ENCODE results near the gene CHD8. TPM values are rescaled to one million over a fixed set of nuclear protein-coding genes. Genes with fewer than 3 reads are reported as not detected.

Gene CHD8
- total and polyA plus RNA-seq, 2 experiments from 2014 or later: 21.2 to 35.9 TPM

DNA sequence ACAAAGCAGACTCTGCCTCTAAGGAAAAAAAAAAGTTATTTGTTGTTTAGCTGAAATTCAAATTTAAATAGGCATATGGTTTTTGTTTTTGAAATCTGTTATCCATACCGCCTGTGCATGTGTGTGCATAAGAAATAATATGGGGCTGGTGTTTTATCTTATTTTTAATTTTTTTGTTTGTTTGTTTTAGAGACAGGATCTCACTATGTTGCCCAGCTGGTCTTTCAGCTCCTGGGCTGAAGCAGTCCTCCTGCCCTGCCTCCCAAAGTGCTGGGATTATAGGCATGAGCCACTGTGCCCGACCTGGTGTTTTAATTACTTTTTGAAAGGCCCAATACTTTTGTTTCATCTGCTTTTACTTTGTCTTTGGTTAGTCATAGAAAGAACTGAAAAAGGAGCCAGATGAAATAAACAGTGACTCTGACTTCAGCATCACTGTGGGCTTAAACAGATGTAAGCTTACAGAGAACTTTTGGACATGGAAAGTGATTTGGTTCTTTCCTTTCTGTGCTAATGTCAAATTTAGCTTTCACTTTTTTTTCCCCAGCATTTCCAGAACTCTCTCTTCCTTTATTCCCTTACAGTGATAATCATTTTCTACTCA is 109.3 kb downstream of the CHD8 start:
- Histone ChIP-seq H3K9me2 (ENCODE audit: insufficient read depth) (no peaks in the 10 kb centered on the region), H3K4me1 (ENCODE audit: insufficient read depth) (peaks cover 15% of the 10 kb centered on the region), H3K79me2 (ENCODE audit: insufficient read depth) (no peaks in the 10 kb centered on the region), H3K36me3 (ENCODE audit: low read depth) (peaks cover 12% of the 10 kb centered on the region), H3K4me2 (ENCODE audit: unreplicated experiment) (peak overlapping the region; percentile 24), H2AFZ (0 out of 2 replicates have a peak overlapping the region, but pooled peaks have one; percentile 13), H4K20me1 (ENCODE audit: insufficient read depth) (no peaks in the 10 kb centered on the region), H3K9ac (no peak overlapping the region), H3K9me3 (ENCODE audit: low read depth) (no peaks in the 10 kb centered on the region), H3K4me3 (0 out of 2 replicates have a peak overlapping the region, but pooled peaks have one; percentile 13), H3K27me3 (replicated peaks; ENCODE audit: insufficient read depth) (no peaks in the 10 kb centered on the region), H3K27ac (peak overlapping the region; percentile 39), H3F3A (ENCODE audit: insufficient read depth) (peaks cover 18% of the 10 kb centered on the region)
- in situ Hi-C loops (cut with MboI): no loop called here
- 3 to 5% methylated on average over 2 of the region's 2 CpGs for WGBS, 2 experiments (ENCODE audit: low coverage in 1 of 2, low lambda C conversion rate in 2 of 2, missing lambda C conversion rate in 2 of 2)
- TF ChIP-seq EZH2 (IDR thresholded peaks at IDR 0.05; ENCODE audit: insufficient read depth, poor library complexity, severe bottlenecking) (no peak), EZH2phosphoT487 (IDR thresholded peaks at IDR 0.05; ENCODE audit: insufficient read depth, low read depth) (no peak)
- peak; percentile 71 for DNase-seq

DNA sequence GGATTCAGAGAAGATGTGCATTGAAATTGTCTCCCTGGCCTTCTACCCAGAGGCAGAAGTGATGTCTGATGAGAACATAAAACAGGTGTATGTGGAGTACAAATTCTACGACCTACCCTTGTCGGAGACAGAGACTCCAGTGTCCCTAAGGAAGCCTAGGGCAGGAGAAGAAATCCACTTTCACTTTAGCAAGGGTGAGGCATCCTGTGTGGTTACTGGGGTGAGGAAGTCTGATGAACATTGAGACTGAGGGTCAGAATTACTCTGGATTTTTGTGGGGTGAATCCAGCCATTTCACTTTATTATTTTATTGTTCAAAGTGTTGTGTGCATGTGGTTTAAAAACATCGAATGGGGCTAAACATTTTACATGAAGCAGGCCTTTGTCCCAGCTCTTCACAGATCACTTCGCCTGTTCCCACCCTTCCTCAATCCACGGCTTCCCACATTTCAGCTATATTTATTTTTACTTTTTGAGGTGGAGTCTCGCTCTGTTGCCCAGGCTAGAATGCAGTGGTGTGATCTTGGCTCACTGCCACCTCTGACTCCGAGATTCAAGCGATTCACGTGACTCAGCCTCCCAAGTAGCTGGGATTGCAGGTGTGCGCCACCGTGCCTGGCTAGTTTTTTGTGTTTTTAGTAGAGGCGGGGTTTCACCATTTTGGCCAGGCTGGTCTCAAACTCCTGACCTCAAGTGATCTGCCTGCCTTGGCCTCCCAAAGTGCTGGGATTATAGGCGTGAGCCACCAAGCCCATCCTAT is 112.7 kb downstream of the CHD8 start:
- no peak overlapping the region for H2AFZ ChIP-seq
- in situ Hi-C loops (cut with MboI): no loop called here
- no peak overlapping the region for H3K4me3 ChIP-seq
- DNase-seq: no peak
- no peak overlapping the region for H3K4me2 ChIP-seq (ENCODE audit: unreplicated experiment)
- no peak overlapping the region for H3K9ac ChIP-seq
- no peaks in the 10 kb centered on the region for H3K9me2 ChIP-seq (ENCODE audit: insufficient read depth)
- H3K9me3 ChIP-seq (ENCODE audit: low read depth): no peaks in the 10 kb centered on the region
- 92% methylated on average over 13 of the region's 13 CpGs for WGBS, 2 experiments (ENCODE audit: low coverage in 1 of 2, low lambda C conversion rate in 2 of 2, missing lambda C conversion rate in 2 of 2)
- peaks cover 12% of the 10 kb centered on the region for H3F3A ChIP-seq (ENCODE audit: insufficient read depth)
- no peak overlapping the region for H3K27ac ChIP-seq
- H3K36me3 ChIP-seq (ENCODE audit: low read depth): no peaks in the 10 kb centered on the region
- H3K4me1 ChIP-seq (ENCODE audit: insufficient read depth): peaks cover 14% of the 10 kb centered on the region
- TF ChIP-seq EZH2 (IDR thresholded peaks at IDR 0.05; ENCODE audit: insufficient read depth, poor library complexity, severe bottlenecking) (no peak), EZH2phosphoT487 (IDR thresholded peaks at IDR 0.05; ENCODE audit: insufficient read depth, low read depth) (no peak)
- H4K20me1 ChIP-seq (ENCODE audit: insufficient read depth): no peaks in the 10 kb centered on the region
- H3K27me3 ChIP-seq (replicated peaks; ENCODE audit: insufficient read depth): no peaks in the 10 kb centered on the region; the same call in 1 of the 2 replicates
- no peaks in the 10 kb centered on the region for H3K79me2 ChIP-seq (ENCODE audit: insufficient read depth)

Small RNAs within 50 kb of the gene (small RNA-seq; reads per million reads assigned to genes)
- not detected for gene RN7SL650P (ENCODE audit: low read depth, low replicate concordance)
- gene SNORD8 (ENCODE audit: low read depth, low replicate concordance): 200 reads per million, percentile 96 among the genes with 10 or more reads in this experiment
- 4.1 reads per million, percentile 77 among the genes with 10 or more reads in this experiment for gene SNORD9 (ENCODE audit: low read depth, low replicate concordance)

Other genes with a start within 250 kb of the CHD8 start
- 674 and 705 TPM in 2 replicates for gene HNRNPC, start 186.7 kb downstream of the CHD8 start, total RNA-seq (2014; rRNA removed; shearing (Covaris generic))
- gene HNRNPC, start 186.7 kb downstream of the CHD8 start, polyA plus RNA-seq (2016; fragmentation: Nextera tagmentation; extraction: Ambion mirVana): 584 and 592 TPM in 2 replicates
- gene RPGRIP1, start 176.0 kb downstream of the CHD8 start, total RNA-seq (2014; rRNA removed; shearing (Covaris generic)): not detected in 2 replicates
- gene RPGRIP1, start 176.0 kb downstream of the CHD8 start, polyA plus RNA-seq (2016; fragmentation: Nextera tagmentation; extraction: Ambion mirVana): not detected in 2 replicates
- gene SUPT16H, start 72.1 kb downstream of the CHD8 start, total RNA-seq (2014; rRNA removed; shearing (Covaris generic)): 56.9 and 61.7 TPM in 2 replicates
- 64.4 and 64.7 TPM in 2 replicates for gene SUPT16H, start 72.1 kb downstream of the CHD8 start, polyA plus RNA-seq (2016; fragmentation: Nextera tagmentation; extraction: Ambion mirVana)
- gene RAB2B, start 20.8 kb upstream of the CHD8 start, total RNA-seq (2014; rRNA removed; shearing (Covaris generic)): 21.1 and 31.6 TPM in 2 replicates
- 14.7 and 15.6 TPM in 2 replicates for gene RAB2B, start 20.8 kb upstream of the CHD8 start, polyA plus RNA-seq (2016; fragmentation: Nextera tagmentation; extraction: Ambion mirVana)
- 23.6 and 27.2 TPM in 2 replicates for gene TOX4, start 21.1 kb upstream of the CHD8 start, total RNA-seq (2014; rRNA removed; shearing (Covaris generic))
- 74.2 TPM in 2 replicates for gene TOX4, start 21.1 kb upstream of the CHD8 start, polyA plus RNA-seq (2016; fragmentation: Nextera tagmentation; extraction: Ambion mirVana)
- gene METTL3, start 55.2 kb upstream of the CHD8 start, total RNA-seq (2014; rRNA removed; shearing (Covaris generic)): 44.1 and 44.5 TPM in 2 replicates
- gene METTL3, start 55.2 kb upstream of the CHD8 start, polyA plus RNA-seq (2016; fragmentation: Nextera tagmentation; extraction: Ambion mirVana): 25.6 and 28.6 TPM in 2 replicates
- 0.25 and 2.7 TPM in 2 replicates for gene SALL2, start 70.2 kb upstream of the CHD8 start, total RNA-seq (2014; rRNA removed; shearing (Covaris generic))
- gene SALL2, start 70.2 kb upstream of the CHD8 start, polyA plus RNA-seq (2016; fragmentation: Nextera tagmentation; extraction: Ambion mirVana): 0.69 and 1.3 TPM in 2 replicates
- gene OR10G3, start 124.0 kb upstream of the CHD8 start, total RNA-seq (2014; rRNA removed; shearing (Covaris generic)): not detected in 2 replicates
- not detected in 2 replicates for gene OR10G3, start 124.0 kb upstream of the CHD8 start, polyA plus RNA-seq (2016; fragmentation: Nextera tagmentation; extraction: Ambion mirVana)
- gene OR10G2, start 178.8 kb upstream of the CHD8 start, total RNA-seq (2014; rRNA removed; shearing (Covaris generic)): not detected in 2 replicates
- not detected in 2 replicates for gene OR10G2, start 178.8 kb upstream of the CHD8 start, polyA plus RNA-seq (2016; fragmentation: Nextera tagmentation; extraction: Ambion mirVana)
- not detected in 2 replicates for gene OR4E2, start 197.7 kb upstream of the CHD8 start, total RNA-seq (2014; rRNA removed; shearing (Covaris generic))
- gene OR4E2, start 197.7 kb upstream of the CHD8 start, polyA plus RNA-seq (2016; fragmentation: Nextera tagmentation; extraction: Ambion mirVana): not detected in 2 replicates
- not detected in 2 replicates for gene OR4E1, start 217.7 kb upstream of the CHD8 start, total RNA-seq (2014; rRNA removed; shearing (Covaris generic))
- not detected in 2 replicates for gene OR4E1, start 217.7 kb upstream of the CHD8 start, polyA plus RNA-seq (2016; fragmentation: Nextera tagmentation; extraction: Ambion mirVana)

Data from GM23248 (cell line).